GM23338 (cell line): ENCODE measurements around the gene ERC2. TPM values are rescaled to one million over a fixed set of nuclear protein-coding genes. Genes with fewer than 3 reads are reported as not detected.
A peak's percentile ranks its signal among the peaks of the same experiment; 100 is the strongest.

ENCODE experiments used
- ATAC-seq: fragments of 200-7000 bp; cut with Tn5 transposase; 3 replicates; pipeline ENCODE4 v1.9.1; 2020
- DNase-seq: peaks from one replicate; pipeline ENCODE4 v3.0.0-alpha.2; 2015; ENCODE audit warnings: low spot score
- H2AFZ ChIP-seq: fragments of 200-600 bp; sonication (generic); 2 replicates; pipeline ENCODE4 v1.8.0; 2016; ENCODE audit warnings: antibody characterized with exemption, mild to moderate bottlenecking, moderate library complexity
- H3F3A ChIP-seq: fragments of 200-600 bp; sonication (generic); replicated peaks from 2 replicates; pipeline ENCODE4 v1.8.0; 2017; ENCODE audit warnings: antibody characterized with exemption, mixed run types, low read depth
- H3K27ac ChIP-seq: fragments of 200-600 bp; sonication (generic); 2 replicates; pipeline ENCODE4 v1.6.1; 2016; ENCODE audit warnings: low read depth
- H3K27me3 ChIP-seq: fragments of 200-600 bp; sonication (generic); 2 replicates; pipeline ENCODE4 v1.8.0; 2016; ENCODE audit warnings: mild to moderate bottlenecking, mixed run types, moderate library complexity; ENCODE audit not compliant: insufficient read depth
- H3K36me3 ChIP-seq: fragments of 200-600 bp; sonication (generic); 2 replicates; pipeline ENCODE4 v1.8.0; 2016; ENCODE audit warnings: mild to moderate bottlenecking; ENCODE audit not compliant: insufficient read depth
- H3K4me1 ChIP-seq: fragments of 200-600 bp; sonication (generic); 2 replicates; pipeline ENCODE4 v1.8.0; 2016; ENCODE audit warnings: mild to moderate bottlenecking, moderate library complexity; ENCODE audit not compliant: insufficient read depth
- H3K4me2 ChIP-seq: fragments of 200-600 bp; sonication (generic); 2 replicates; pipeline ENCODE4 v1.7.1; 2017; ENCODE audit warnings: mixed run types
- H3K4me3 ChIP-seq: fragments of 200-600 bp; sonication (generic); 2 replicates; pipeline ENCODE4 v1.6.1; 2016; ENCODE audit warnings: mixed run types
- H3K79me2 ChIP-seq: fragments of 200-600 bp; sonication (generic); replicated peaks from 2 replicates; pipeline ENCODE4 v1.8.0; 2017; ENCODE audit warnings: mild to moderate bottlenecking; ENCODE audit not compliant: insufficient read depth
- H3K9me2 ChIP-seq: fragments of 200-600 bp; sonication (generic); 2 replicates; pipeline ENCODE4 v1.8.0; 2017; ENCODE audit not compliant: insufficient read depth
- H4K20me1 ChIP-seq: fragments of 200-600 bp; sonication (generic); replicated peaks from 2 replicates; pipeline ENCODE4 v1.8.0; 2017; ENCODE audit warnings: mild to moderate bottlenecking; ENCODE audit not compliant: insufficient read depth
- H3K27ac Mint-ChIP-seq: 2 replicates; pipeline ENCODE4 v1.8.0; 2020; ENCODE audit warnings: inconsistent platforms, mild to moderate bottlenecking, moderate library complexity, mixed read lengths
- H3K27me3 Mint-ChIP-seq: 3 replicates; pipeline ENCODE4 v1.8.0; 2022; ENCODE audit warnings: low read depth, mild to moderate bottlenecking, moderate library complexity, mixed read lengths, inconsistent platforms; ENCODE audit not compliant: insufficient read depth, poor library complexity
- H3K36me3 Mint-ChIP-seq: 3 replicates; pipeline ENCODE4 v1.8.0; 2021; ENCODE audit warnings: low read depth, mild to moderate bottlenecking, inconsistent platforms, moderate library complexity, mixed read lengths
- H3K4me1 Mint-ChIP-seq: 3 replicates; pipeline ENCODE4 v1.8.0; 2020; ENCODE audit warnings: mild to moderate bottlenecking, inconsistent platforms, mixed read lengths
- H3K4me3 Mint-ChIP-seq: 3 replicates; pipeline ENCODE4 v1.8.0; 2021; ENCODE audit warnings: moderate library complexity, mild to moderate bottlenecking, inconsistent platforms, mixed read lengths
- H3K9me3 Mint-ChIP-seq: 3 replicates; pipeline ENCODE4 v1.8.0; 2020; ENCODE audit warnings: moderate library complexity, mild to moderate bottlenecking, inconsistent platforms, mixed read lengths
- CREB1 ChIP-seq: fragments of 250-450 bp; sonication (Bioruptor Pico); IDR thresholded peaks from 2 replicates; pipeline ENCODE4 v1.5.0; 2020; ENCODE audit warnings: low read depth, mild to moderate bottlenecking, moderate library complexity
- EZH2 ChIP-seq: fragments of 200-600 bp; sonication (generic); IDR thresholded peaks from one replicate; pipeline ENCODE4 v1.8.0; 2017; ENCODE audit warnings: antibody characterized with exemption, mild to moderate bottlenecking, low read depth; ENCODE audit not compliant: unreplicated experiment
- EZH2phosphoT487 ChIP-seq: fragments of 200-600 bp; sonication (generic); IDR thresholded peaks from one replicate; pipeline ENCODE4 v1.8.1; 2018; ENCODE audit warnings: antibody characterized with exemption; ENCODE audit not compliant: unreplicated experiment
- NANOG ChIP-seq: IDR thresholded peaks from 2 replicates; pipeline ENCODE4 v1.6.1; 2016; ENCODE audit warnings: antibody characterized with exemption, borderline replicate concordance
- POLR2AphosphoS5 ChIP-seq: IDR thresholded peaks from 2 replicates; pipeline ENCODE4 v1.6.1; 2016; ENCODE audit warnings: antibody characterized with exemption, low read depth
- ZNF114 ChIP-seq: fragments of 250-450 bp; sonication (Bioruptor Pico); IDR thresholded peaks from 2 replicates; pipeline ENCODE4 v1.5.0; 2020; ENCODE audit warnings: mild to moderate bottlenecking, moderate library complexity
- ZNF331 ChIP-seq: fragments of 250-450 bp; sonication (Bioruptor Pico); IDR thresholded peaks from 2 replicates; pipeline ENCODE4 v1.5.0; 2020; ENCODE audit warnings: low read depth, mild to moderate bottlenecking, moderate library complexity
- polyA plus RNA-seq: library from polyadenylated mRNA; unstranded; fragments of >200 nt; fragmentation: Nextera tagmentation; extraction: Ambion mirVana; gene quantifications from 2 replicates; pipeline ENCODE4 v1.2.1, GENCODE V29; 2016
- total RNA-seq: library from RNA; depleted of rRNA; stranded (reverse); fragments of >200 nt; shearing (Covaris generic); gene quantifications from 2 replicates; pipeline ENCODE4 v1.2.3, GENCODE V29; 2014
- TF ChIP-seq, protein P1 (sequence below): IDR thresholded peaks from one replicate; pipeline ENCODE4 v1.6.1; 2018; ENCODE audit warnings: antibody characterized with exemption; ENCODE audit not compliant: unreplicated experiment
- TF ChIP-seq, protein P2 (sequence below): IDR thresholded peaks from 2 replicates; pipeline ENCODE4 v1.6.1; 2016; ENCODE audit warnings: antibody characterized with exemption
- TF ChIP-seq, protein P3 (sequence below), 2 experiments: fragments of 200-600 bp in 1 of 2; sonication (generic) in 1 of 2; conservative IDR thresholded peaks; 2 replicates each; pipeline versions ENCODE4 v1.5.1 to v1.6.1; 2016 to 2017; ENCODE audit warnings: antibody characterized with exemption in 2 of 2, low read depth in 2 of 2, mild to moderate bottlenecking in 2 of 2, moderate library complexity in 1 of 2

Gene ERC2
- total and polyA plus RNA-seq, 2 experiments from 2014 or later, result 11.8 to 13.7 TPM

DNA sequence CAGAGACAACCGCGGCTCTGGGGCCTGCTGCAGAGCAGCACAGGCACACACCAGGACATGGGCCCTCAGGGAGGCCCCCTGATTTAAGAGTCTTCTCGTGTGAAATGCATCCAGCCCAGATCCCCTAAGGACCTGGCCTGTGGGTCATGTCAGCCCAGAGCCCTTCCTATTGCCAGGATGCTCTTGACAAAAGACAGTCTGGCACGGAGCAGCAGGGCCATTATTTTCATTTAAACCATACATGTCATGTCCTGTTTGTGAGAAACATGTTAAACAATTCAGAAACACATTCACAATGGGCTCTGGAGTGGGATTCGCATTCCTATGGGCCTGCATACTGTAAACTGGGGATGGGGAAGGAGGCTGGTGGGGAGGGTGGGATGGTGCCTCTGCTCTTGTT, 613.8 kb downstream of the ERC2 start (continued):
- TF ChIP-seq CREB1 (CRISPR knock-in tag) (no peak), ZNF331 (CRISPR knock-in tag) (no peak), EZH2 (no peak), NANOG (no peak)

DNA sequence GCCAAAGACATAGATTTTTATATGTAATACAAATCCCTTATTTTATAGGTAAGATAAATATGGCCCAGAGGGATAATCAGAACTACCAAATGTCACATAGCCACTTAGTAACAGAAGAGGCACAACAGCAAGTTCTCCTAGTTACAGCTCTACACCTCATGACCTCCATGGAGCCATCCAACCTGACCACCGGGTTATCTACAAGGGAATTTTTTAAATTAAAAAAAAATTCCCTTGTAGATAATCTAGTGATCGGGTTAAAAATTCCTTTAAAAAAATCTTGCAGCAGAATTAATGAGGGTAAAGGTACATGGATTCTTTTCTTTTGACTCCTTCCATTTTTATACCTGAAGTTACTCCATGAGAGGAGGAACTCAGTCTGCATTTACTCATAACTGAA, 615.9 kb downstream of the ERC2 start:
- Histone ChIP-seq H3K36me3 (no peaks in the 10 kb centered on the region), H2AFZ (no peak overlapping the region), H3K4me3 (no peak overlapping the region), H4K20me1 (no peaks in the 10 kb centered on the region), H3K27me3 (no peaks in the 10 kb centered on the region), H3F3A (no peaks in the 10 kb centered on the region), H3K27ac (no peak overlapping the region), H3K79me2 (no peaks in the 10 kb centered on the region), H3K4me2 (no peak overlapping the region), H3K4me1 (peaks cover 8% of the 10 kb centered on the region; the same call in 1 of the 2 replicates), H3K9me2 (no peaks in the 10 kb centered on the region)
- ATAC-seq, result no peak
- TF ChIP-seq ZNF331 (CRISPR knock-in tag) (no peak), POLR2AphosphoS5 (no peak), EZH2phosphoT487 (no peak)
- TF ChIP-seq, protein P1, sequence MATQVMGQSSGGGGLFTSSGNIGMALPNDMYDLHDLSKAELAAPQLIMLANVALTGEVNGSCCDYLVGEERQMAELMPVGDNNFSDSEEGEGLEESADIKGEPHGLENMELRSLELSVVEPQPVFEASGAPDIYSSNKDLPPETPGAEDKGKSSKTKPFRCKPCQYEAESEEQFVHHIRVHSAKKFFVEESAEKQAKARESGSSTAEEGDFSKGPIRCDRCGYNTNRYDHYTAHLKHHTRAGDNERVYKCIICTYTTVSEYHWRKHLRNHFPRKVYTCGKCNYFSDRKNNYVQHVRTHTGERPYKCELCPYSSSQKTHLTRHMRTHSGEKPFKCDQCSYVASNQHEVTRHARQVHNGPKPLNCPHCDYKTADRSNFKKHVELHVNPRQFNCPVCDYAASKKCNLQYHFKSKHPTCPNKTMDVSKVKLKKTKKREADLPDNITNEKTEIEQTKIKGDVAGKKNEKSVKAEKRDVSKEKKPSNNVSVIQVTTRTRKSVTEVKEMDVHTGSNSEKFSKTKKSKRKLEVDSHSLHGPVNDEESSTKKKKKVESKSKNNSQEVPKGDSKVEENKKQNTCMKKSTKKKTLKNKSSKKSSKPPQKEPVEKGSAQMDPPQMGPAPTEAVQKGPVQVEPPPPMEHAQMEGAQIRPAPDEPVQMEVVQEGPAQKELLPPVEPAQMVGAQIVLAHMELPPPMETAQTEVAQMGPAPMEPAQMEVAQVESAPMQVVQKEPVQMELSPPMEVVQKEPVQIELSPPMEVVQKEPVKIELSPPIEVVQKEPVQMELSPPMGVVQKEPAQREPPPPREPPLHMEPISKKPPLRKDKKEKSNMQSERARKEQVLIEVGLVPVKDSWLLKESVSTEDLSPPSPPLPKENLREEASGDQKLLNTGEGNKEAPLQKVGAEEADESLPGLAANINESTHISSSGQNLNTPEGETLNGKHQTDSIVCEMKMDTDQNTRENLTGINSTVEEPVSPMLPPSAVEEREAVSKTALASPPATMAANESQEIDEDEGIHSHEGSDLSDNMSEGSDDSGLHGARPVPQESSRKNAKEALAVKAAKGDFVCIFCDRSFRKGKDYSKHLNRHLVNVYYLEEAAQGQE, result no peak
- H3K27me3 Mint-ChIP-seq, result no peaks in the 10 kb centered on the region
- H3K4me3 Mint-ChIP-seq, result no peak overlapping the region
- no peaks in the 10 kb centered on the region for H3K36me3 Mint-ChIP-seq
- H3K27ac Mint-ChIP-seq, result no peak overlapping the region
- no peak for DNase-seq
- no peaks in the 10 kb centered on the region for H3K9me3 Mint-ChIP-seq
- H3K4me1 Mint-ChIP-seq, result peaks cover 10% of the 10 kb centered on the region

DNA sequence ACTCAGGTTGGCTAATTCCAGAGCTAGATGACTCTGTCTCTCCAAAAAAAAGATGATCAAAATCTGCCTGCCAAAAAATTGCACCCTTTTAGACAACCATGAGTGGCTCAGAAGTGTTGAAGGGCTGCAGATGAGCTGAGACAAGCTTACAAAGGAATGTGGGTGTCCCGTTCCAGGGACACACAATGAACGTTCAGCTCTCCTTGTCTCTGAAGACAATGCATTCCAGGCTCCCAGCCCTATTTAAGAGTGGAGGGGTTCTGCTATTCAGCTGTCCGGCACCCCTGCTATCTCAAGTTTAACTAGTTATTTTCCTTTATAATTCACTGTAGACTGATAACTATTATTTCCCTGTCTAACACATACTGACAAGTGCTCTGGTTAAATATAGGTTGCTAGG, 626.1 kb downstream of the ERC2 start:
- Histone ChIP-seq H3F3A (no peaks in the 10 kb centered on the region), H3K4me3 (no peak overlapping the region), H3K4me1 (no peaks in the 10 kb centered on the region), H3K79me2 (no peaks in the 10 kb centered on the region), H3K9me2 (no peaks in the 10 kb centered on the region; the same call in 1 of the 2 replicates), H3K36me3 (no peaks in the 10 kb centered on the region), H3K27ac (no peak overlapping the region), H3K4me2 (no peak overlapping the region), H2AFZ (no peak overlapping the region), H3K27me3 (no peaks in the 10 kb centered on the region), H4K20me1 (no peaks in the 10 kb centered on the region)
- ATAC-seq (peak; percentile 54; the same call in 2 of the 3 replicates), DNase-seq (peak; percentile 40)
- no peaks in the 10 kb centered on the region for H3K4me1 Mint-ChIP-seq
- no peak overlapping the region for H3K27ac Mint-ChIP-seq
- H3K4me3 Mint-ChIP-seq, result no peak overlapping the region
- H3K27me3 Mint-ChIP-seq, result no peaks in the 10 kb centered on the region
- H3K9me3 Mint-ChIP-seq, result peaks cover 12% of the 10 kb centered on the region; the same call in 2 of the 3 replicates
- H3K36me3 Mint-ChIP-seq, result peaks cover 7% of the 10 kb centered on the region; the same call in 1 of the 3 replicates
- TF ChIP-seq EZH2phosphoT487, result no peak
- TF ChIP-seq EZH2, result no peak
- TF ChIP-seq, protein P2, sequence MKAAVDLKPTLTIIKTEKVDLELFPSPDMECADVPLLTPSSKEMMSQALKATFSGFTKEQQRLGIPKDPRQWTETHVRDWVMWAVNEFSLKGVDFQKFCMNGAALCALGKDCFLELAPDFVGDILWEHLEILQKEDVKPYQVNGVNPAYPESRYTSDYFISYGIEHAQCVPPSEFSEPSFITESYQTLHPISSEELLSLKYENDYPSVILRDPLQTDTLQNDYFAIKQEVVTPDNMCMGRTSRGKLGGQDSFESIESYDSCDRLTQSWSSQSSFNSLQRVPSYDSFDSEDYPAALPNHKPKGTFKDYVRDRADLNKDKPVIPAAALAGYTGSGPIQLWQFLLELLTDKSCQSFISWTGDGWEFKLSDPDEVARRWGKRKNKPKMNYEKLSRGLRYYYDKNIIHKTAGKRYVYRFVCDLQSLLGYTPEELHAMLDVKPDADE, result no peak
- no peak for TF ChIP-seq POLR2AphosphoS5
- no peak for TF ChIP-seq ZNF114 (CRISPR knock-in tag)
- TF ChIP-seq CREB1 (CRISPR knock-in tag), result no peak
- TF ChIP-seq, protein P3, sequence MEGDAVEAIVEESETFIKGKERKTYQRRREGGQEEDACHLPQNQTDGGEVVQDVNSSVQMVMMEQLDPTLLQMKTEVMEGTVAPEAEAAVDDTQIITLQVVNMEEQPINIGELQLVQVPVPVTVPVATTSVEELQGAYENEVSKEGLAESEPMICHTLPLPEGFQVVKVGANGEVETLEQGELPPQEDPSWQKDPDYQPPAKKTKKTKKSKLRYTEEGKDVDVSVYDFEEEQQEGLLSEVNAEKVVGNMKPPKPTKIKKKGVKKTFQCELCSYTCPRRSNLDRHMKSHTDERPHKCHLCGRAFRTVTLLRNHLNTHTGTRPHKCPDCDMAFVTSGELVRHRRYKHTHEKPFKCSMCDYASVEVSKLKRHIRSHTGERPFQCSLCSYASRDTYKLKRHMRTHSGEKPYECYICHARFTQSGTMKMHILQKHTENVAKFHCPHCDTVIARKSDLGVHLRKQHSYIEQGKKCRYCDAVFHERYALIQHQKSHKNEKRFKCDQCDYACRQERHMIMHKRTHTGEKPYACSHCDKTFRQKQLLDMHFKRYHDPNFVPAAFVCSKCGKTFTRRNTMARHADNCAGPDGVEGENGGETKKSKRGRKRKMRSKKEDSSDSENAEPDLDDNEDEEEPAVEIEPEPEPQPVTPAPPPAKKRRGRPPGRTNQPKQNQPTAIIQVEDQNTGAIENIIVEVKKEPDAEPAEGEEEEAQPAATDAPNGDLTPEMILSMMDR (conservative IDR thresholded peaks at IDR 0.05; ENCODE audit: low read depth in 2 of 2), result no peak
- no peak for TF ChIP-seq ZNF331 (CRISPR knock-in tag)
- TF ChIP-seq NANOG, result no peak
